Measurements from ENCODE around the gene NHS. TPM values are rescaled to one million over a fixed set of nuclear protein-coding genes. Genes with fewer than 3 reads are reported as not detected.
"Not testable (repeated sequence)": the region's sequence is repeated elsewhere in the genome, so short reads cannot be mapped to it uniquely, and the experiment has no call there.

NHS gene
- total RNA-seq, 1 experiment from 2014 or later: 2.2 TPM

- H3K4me3 Mint-ChIP-seq (ENCODE audit: unreplicated experiment): no peak overlapping the region
- no peak for TF ChIP-seq CTCF (IDR thresholded peaks at IDR 0.05; ENCODE audit: insufficient read depth in 1 of 2, low read depth in 1 of 2, low read length in 1 of 2, severe bottlenecking in 1 of 2, unreplicated experiment in 1 of 2)
- no peaks in the 10 kb centered on the region for H3K9me3 Mint-ChIP-seq (ENCODE audit: unreplicated experiment)
- no peak overlapping the region for H3K27ac Mint-ChIP-seq (ENCODE audit: unreplicated experiment)
- intact Hi-C loops (cut with micrococcal nuclease; ENCODE audit: unreplicated experiment): no loop called here
- Histone ChIP-seq H3K4me1 (no peaks in the 10 kb centered on the region), H3K4me3 (ENCODE audit: low read depth, low read length) (no peak overlapping the region), H3K9me3 (no peaks in the 10 kb centered on the region), H3K36me3 (ENCODE audit: control insufficient read depth, insufficient read depth, low read length) (no peaks in the 10 kb centered on the region), H3K27me3 (replicated peaks; ENCODE audit: control insufficient read depth, insufficient read depth, low read length) (no peaks in the 10 kb centered on the region)
- ChIA-PET POLR2A (no interaction called here), CTCF (interaction anchor here (0.7 kb wide), 1 partner anchor 21 kb away, joined by 3 read pairs; no protein-coding TSS in a partner anchor)
- no peaks in the 10 kb centered on the region for H3K4me1 Mint-ChIP-seq (ENCODE audit: low read depth, unreplicated experiment)
- no peaks in the 10 kb centered on the region for H3K36me3 Mint-ChIP-seq (ENCODE audit: insufficient read depth, unreplicated experiment)
- DNase-seq: no peak
- BruUV-seq (replicated peaks): no TSS peak
- peaks cover 5% of the 10 kb centered on the region for H3K27me3 Mint-ChIP-seq (ENCODE audit: insufficient read depth, unreplicated experiment)
Measured at GRCh38 chrX:17567187-17567586, 192.2 kb downstream of the NHS start.

GRCh38 chrX:17567821-17568220, 192.8 kb downstream of the NHS start:
- no peak for DNase-seq
- H3K27me3 Mint-ChIP-seq (ENCODE audit: insufficient read depth, unreplicated experiment): peaks cover 5% of the 10 kb centered on the region
- CTCF ChIA-PET: interaction anchor here (0.7 kb wide), 1 partner anchor 22 kb away, joined by 3 read pairs; no protein-coding TSS in a partner anchor
- intact Hi-C loops (cut with micrococcal nuclease; ENCODE audit: unreplicated experiment): no loop called here
- no peaks in the 10 kb centered on the region for H3K4me1 Mint-ChIP-seq (ENCODE audit: low read depth, unreplicated experiment)
- no peak overlapping the region for H3K27ac Mint-ChIP-seq (ENCODE audit: unreplicated experiment)
- Histone ChIP-seq H3K36me3 (ENCODE audit: control insufficient read depth, insufficient read depth, low read length) (no peaks in the 10 kb centered on the region), H3K4me3 (ENCODE audit: low read depth, low read length) (no peak overlapping the region), H3K9me3 (no peaks in the 10 kb centered on the region), H3K4me1 (no peaks in the 10 kb centered on the region), H3K27me3 (replicated peaks; ENCODE audit: control insufficient read depth, insufficient read depth, low read length) (no peaks in the 10 kb centered on the region)
- POLR2A ChIA-PET: no interaction called here
- no peak overlapping the region for H3K4me3 Mint-ChIP-seq (ENCODE audit: unreplicated experiment)
- H3K36me3 Mint-ChIP-seq (ENCODE audit: insufficient read depth, unreplicated experiment): no peaks in the 10 kb centered on the region
- no peak for TF ChIP-seq CTCF (IDR thresholded peaks at IDR 0.05; ENCODE audit: insufficient read depth in 1 of 2, low read depth in 1 of 2, low read length in 1 of 2, severe bottlenecking in 1 of 2, unreplicated experiment in 1 of 2)
- H3K9me3 Mint-ChIP-seq (ENCODE audit: unreplicated experiment): no peaks in the 10 kb centered on the region
- no TSS peak for BruUV-seq (replicated peaks)

GRCh38 chrX:17568804-17569203, 193.8 kb downstream of the NHS start:
- DNase-seq; H3K9me3 ChIP-seq; H3K4me1 Mint-ChIP-seq (ENCODE audit: low read depth, unreplicated experiment); intact Hi-C loops (cut with micrococcal nuclease; ENCODE audit: unreplicated experiment); H3K4me3 Mint-ChIP-seq (ENCODE audit: unreplicated experiment); H3K9me3 Mint-ChIP-seq (ENCODE audit: unreplicated experiment); H3K27me3 ChIP-seq (replicated peaks; ENCODE audit: control insufficient read depth, insufficient read depth, low read length); CTCF ChIA-PET; H3K27me3 Mint-ChIP-seq (ENCODE audit: insufficient read depth, unreplicated experiment); H3K27ac Mint-ChIP-seq (ENCODE audit: unreplicated experiment); H3K36me3 Mint-ChIP-seq (ENCODE audit: insufficient read depth, unreplicated experiment); BruUV-seq (replicated peaks); POLR2A ChIA-PET; H3K4me3 ChIP-seq (ENCODE audit: low read depth, low read length); H3K4me1 ChIP-seq; H3K36me3 ChIP-seq (ENCODE audit: control insufficient read depth, insufficient read depth, low read length): not testable (repeated sequence)

- Histone ChIP-seq H3K27me3 (replicated peaks; ENCODE audit: control insufficient read depth, insufficient read depth, low read length) (no peaks in the 10 kb centered on the region), H3K36me3 (ENCODE audit: control insufficient read depth, insufficient read depth, low read length) (no peaks in the 10 kb centered on the region), H3K9me3 (no peaks in the 10 kb centered on the region), H3K4me3 (ENCODE audit: low read depth, low read length) (no peak overlapping the region), H3K4me1 (no peaks in the 10 kb centered on the region)
- H3K4me1 Mint-ChIP-seq (ENCODE audit: low read depth, unreplicated experiment): no peaks in the 10 kb centered on the region
- no peaks in the 10 kb centered on the region for H3K9me3 Mint-ChIP-seq (ENCODE audit: unreplicated experiment)
- intact Hi-C loops (cut with micrococcal nuclease; ENCODE audit: unreplicated experiment): no loop called here
- no peak for TF ChIP-seq CTCF (IDR thresholded peaks at IDR 0.05; ENCODE audit: insufficient read depth in 1 of 2, low read depth in 1 of 2, low read length in 1 of 2, severe bottlenecking in 1 of 2, unreplicated experiment in 1 of 2)
- no peak for DNase-seq
- no peaks in the 10 kb centered on the region for H3K27me3 Mint-ChIP-seq (ENCODE audit: insufficient read depth, unreplicated experiment)
- H3K27ac Mint-ChIP-seq (ENCODE audit: unreplicated experiment): no peak overlapping the region
- no peak overlapping the region for H3K4me3 Mint-ChIP-seq (ENCODE audit: unreplicated experiment)
- ChIA-PET CTCF (no interaction called here), POLR2A (no interaction called here)
- BruUV-seq (replicated peaks): no TSS peak
- no peaks in the 10 kb centered on the region for H3K36me3 Mint-ChIP-seq (ENCODE audit: insufficient read depth, unreplicated experiment)
Measured at GRCh38 chrX:17579026-17579425, 204.0 kb downstream of the NHS start.

Data from Caco-2 (cell line).